DMS 273 (cell line): ENCODE data around the gene DPH3.

Source experiments
- DNase-seq: peaks from one replicate; lab custom pipeline; 2025; ENCODE audit not compliant: unreplicated experiment; lab: John Stamatoyannopoulos, UW

Gene DPH3

GRCh38 chr3:16257309-16257708 lies 7.4 kb downstream of the DPH3 start:
- no peak for DNase-seq

GRCh38 chr3:16255726-16256125 lies 9.0 kb downstream of the DPH3 start:
- DNase-seq, result no peak

- no peak for DNase-seq
These were observed 9.4 kb downstream of the DPH3 start for GRCh38 chr3:16255326-16255725.

- no peak for DNase-seq
These were observed 9.8 kb downstream of the DPH3 start for GRCh38 chr3:16254916-16255315.

- DNase-seq, result no peak
These were observed 11.1 kb downstream of the DPH3 start for GRCh38 chr3:16253601-16254000.

GRCh38 chr3:16252988-16253387 lies 11.8 kb downstream of the DPH3 start:
- no peak for DNase-seq

GRCh38 chr3:16252243-16252978 lies 12.3 kb downstream of the DPH3 start:
- DNase-seq, result no peak

- DNase-seq, result no peak
These were observed 13.2 kb downstream of the DPH3 start for GRCh38 chr3:16251316-16252085.

- no peak for DNase-seq
These were observed 14.9 kb downstream of the DPH3 start for GRCh38 chr3:16249886-16250285.

GRCh38 chr3:16249336-16249735 lies 15.4 kb downstream of the DPH3 start:
- peak; percentile 56 for DNase-seq

- DNase-seq, result no peak
These were observed 16.2 kb downstream of the DPH3 start for GRCh38 chr3:16248556-16248955.

- DNase-seq, result peak; percentile 87
These were observed 17.3 kb downstream of the DPH3 start for GRCh38 chr3:16247282-16248061.

- no peak for DNase-seq
These were observed 19.1 kb downstream of the DPH3 start for GRCh38 chr3:16245609-16246008.

- no peak for DNase-seq
These were observed 20.8 kb downstream of the DPH3 start for GRCh38 chr3:16243706-16244490.

GRCh38 chr3:16242177-16242576 lies 22.6 kb downstream of the DPH3 start:
- DNase-seq, result no peak

- no peak for DNase-seq
These were observed 23.5 kb downstream of the DPH3 start for GRCh38 chr3:16241225-16241624.

GRCh38 chr3:16240229-16241023 lies 24.3 kb downstream of the DPH3 start:
- no peak for DNase-seq

- DNase-seq, result peak; percentile 28
These were observed 25.0 kb downstream of the DPH3 start for GRCh38 chr3:16239780-16240179.

- peak; percentile 59 for DNase-seq
These were observed 25.5 kb downstream of the DPH3 start for GRCh38 chr3:16239086-16239770.
